HG02840 (cell line): ENCODE data around the gene HSD17B14.
"Not testable (repeated sequence)": the region's sequence is repeated elsewhere in the genome, so short reads cannot be mapped to it uniquely, and the experiment has no call there.

Experiments
- ATAC-seq: cut with Tn5 transposase; IDR thresholded peaks from one replicate; pipeline ENCODE4 v1.9.1; 2021; ENCODE audit warnings: mild to moderate bottlenecking, moderate library complexity, moderate number of reproducible peaks; ENCODE audit not compliant: unreplicated experiment, low FRiP score

HSD17B14 gene

DNA sequence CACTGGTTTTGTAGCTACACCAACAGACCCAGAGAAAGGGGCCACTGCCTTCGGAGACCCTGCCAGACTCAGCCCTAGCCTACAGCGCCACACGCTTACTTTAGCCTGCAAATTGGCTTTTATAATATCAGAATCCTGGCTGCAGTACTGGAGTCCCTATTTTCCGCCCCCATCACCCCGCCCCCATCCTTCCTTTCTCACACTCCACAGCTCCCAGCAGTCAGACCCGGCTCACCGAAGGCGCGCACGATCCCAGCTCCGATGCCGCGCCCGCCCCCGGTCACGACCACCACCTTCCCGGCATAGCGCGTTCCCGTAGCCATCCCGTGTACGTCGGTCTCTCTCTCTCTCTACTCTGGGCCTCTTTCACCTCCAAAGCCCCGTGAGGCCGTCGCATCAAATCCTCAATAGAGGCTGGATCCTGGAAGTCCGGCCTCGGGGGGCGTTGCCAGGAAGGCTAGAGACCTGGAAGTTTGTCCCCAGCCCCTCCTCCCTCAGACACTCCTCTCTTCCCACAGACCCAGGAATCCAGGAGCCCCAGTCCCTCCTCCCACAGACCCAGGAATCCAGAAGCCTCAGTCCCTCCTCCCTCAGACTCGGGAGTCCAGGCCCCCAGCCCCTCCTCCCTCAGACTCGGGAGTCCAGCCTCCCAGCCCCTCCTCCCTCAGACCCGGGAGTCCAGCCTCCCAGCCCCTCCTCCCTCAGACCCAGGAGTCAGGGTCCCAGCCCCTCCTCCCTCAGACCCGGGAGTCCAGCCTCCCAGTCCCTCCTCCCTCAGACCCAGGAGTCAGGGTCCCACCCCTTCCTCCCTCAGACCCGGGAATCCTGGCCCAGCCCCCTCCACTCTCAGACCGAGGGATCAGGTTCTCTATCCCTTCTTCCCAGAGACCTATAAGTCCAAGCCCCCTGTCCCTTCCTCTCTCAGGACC is at the start of gene HSD17B14:
Gene HSD17B14, minus strand, starts transcription at position 403 of the 929 bp plus-strand sequence. Its CDS starts 80 bp downstream, at position 323.
- no peak for ATAC-seq

- no peak for ATAC-seq
Observed at GRCh38 chr19:48883726-48884125, 47.4 kb upstream of the HSD17B14 start.

GRCh38 chr19:48881741-48882657 is 45.7 kb upstream of the HSD17B14 start:
- no peak for ATAC-seq

DNA sequence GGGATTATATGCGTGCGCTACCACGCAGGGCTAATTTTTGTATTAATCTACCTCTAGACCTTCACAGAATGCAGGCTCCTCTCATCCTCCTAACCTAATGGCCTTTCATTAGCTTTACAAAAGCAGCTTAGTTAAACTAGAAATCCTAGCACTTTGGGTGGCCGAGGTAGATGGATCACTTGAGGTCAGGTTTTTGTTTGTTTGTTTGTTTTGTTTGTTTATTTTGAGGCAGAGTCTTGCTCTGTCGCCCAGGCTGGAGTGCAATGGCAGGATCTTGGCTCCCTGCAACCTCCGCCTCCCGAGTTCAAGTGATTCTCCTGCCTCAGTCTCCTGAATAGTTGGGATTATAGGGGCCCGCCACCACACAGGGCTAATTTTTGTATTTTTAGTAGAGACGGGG is 43.4 kb upstream of the HSD17B14 start:
- ATAC-seq, result not testable (repeated sequence)

DNA sequence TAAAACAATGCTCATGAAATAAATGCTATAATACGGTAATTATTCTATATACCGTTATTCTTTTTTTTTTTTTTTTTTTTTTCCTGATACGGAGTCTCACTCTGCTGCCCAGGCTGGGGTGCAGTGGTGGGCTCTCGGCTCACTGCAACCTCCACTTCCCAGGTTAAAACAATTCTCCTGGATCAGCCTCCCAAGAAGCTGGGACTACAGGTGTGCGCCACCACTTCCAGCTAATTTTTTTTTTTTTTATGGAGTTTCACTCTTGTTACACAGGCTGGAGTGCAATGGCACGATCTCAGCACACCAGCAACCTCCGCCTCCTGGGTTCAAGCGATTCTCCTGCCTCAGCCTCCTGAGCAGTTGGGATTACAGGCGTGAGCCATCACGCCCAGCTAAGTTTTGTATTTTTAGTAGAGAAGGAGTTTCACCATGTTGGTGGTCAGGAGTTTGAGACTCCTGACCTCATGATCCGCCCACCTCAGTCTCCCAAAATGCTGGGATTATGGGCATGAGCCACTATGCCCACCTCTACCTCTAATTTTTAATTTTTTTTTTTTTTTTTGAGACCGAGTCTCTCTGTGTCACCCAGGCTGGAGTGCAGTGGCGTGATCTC is 42.8 kb upstream of the HSD17B14 start:
- no peak for ATAC-seq

GRCh38 chr19:48878196-48879024 is 42.1 kb upstream of the HSD17B14 start:
- ATAC-seq, result no peak

- ATAC-seq, result no peak
Observed at GRCh38 chr19:48877855-48878195, 41.5 kb upstream of the HSD17B14 start.

- not testable (repeated sequence) for ATAC-seq
Observed at GRCh38 chr19:48876043-48876981, 40.0 kb upstream of the HSD17B14 start.

GRCh38 chr19:48874303-48875135 is 38.2 kb upstream of the HSD17B14 start:
- ATAC-seq, result no peak

DNA sequence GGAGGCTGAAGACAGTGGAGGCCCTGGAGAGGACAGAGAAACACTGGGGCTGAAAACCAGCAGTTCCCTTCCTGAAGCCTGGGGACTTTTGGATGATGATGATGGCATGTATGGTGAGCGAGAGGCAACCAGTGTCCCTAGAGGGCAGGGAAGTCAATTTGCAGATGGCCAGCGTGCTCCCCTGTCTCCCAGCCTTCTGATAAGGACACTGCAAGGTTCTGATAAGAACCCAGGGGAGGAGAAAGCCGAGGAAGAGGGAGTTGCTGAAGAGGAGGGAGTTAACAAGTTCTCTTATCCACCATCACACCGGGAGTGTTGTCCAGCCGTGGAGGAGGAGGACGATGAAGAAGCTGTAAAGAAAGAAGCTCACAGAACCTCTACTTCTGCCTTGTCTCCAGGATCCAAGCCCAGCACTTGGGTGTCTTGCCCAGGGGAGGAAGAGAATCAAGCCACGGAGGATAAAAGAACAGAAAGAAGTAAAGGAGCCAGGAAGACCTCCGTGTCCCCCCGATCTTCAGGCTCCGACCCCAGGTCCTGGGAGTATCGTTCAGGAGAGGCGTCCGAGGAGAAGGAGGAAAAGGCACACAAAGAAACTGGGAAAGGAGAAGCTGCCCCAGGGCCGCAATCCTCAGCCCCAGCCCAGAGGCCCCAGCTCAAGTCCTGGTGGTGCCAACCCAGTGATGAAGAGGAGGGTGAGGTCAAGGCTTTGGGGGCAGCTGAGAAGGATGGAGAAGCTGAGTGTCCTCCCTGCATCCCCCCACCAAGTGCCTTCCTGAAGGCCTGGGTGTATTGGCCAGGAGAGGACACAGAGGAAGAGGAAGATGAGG is 37.4 kb upstream of the HSD17B14 start:
- no peak for ATAC-seq

DNA sequence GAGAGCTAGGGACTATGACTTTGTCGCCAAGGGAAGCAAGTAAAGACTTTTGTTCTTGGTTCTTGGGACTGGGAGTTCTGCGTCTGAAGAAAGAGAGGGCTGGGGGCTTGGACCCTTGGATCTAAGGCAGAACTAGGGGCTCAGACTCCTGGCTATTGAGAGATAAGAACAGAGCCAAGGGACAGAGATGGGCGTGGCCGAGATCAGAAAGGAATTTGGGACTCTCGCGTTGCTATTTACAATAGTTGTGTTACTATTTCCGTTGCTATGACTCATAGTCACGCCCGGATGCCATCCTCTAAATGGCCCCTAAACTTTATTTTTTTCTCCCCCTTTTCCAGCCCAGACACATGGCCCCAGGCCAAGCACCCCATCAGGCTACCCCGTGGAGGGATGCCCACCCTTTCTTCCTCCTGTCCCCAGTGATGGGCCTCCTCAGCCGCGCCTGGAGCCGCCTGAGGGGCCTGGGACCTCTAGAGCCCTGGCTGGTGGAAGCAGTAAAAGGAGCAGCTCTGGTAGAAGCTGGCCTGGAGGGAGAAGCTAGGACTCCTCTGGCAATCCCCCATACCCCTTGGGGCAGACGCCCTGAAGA is 36.7 kb upstream of the HSD17B14 start:
- ATAC-seq, result peak; percentile 24

DNA sequence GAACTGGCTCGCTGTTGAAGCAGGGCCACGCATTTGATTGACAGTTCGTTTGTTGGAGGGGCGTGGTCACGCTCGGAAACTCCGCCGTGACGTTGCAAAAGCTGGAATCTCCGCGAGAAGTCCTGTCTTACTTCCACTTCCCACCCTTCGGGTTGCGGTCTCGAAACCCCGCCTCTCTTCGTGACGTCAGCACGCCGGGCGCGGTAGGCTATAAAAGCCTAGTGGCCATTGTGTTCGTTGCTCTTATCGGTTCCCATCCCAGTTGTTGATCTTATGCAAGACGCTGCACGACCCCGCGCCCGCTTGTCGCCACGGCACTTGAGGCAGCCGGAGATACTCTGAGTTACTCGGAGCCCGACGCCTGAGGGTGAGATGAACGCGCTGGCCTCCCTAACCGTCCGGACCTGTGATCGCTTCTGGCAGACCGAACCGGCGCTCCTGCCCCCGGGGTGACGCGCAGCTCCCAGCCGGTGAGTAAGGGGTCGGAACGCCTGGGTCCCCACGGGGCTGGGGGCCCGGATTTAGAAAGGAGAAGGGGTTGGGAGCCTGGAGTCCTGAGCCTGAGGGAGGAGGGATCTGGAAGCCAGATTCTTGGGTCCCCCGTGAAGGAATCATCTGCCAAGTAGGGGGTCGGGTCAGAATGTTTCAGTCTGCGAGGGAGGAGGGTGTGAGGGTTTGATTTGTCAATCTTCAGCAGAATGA is 36.0 kb upstream of the HSD17B14 start, which contains the start of gene PPP1R15A:
Gene PPP1R15A, plus strand, starts transcription at position 240 of the 702 bp plus-strand sequence. CDS start 813 bp downstream, outside the sequence.
- peak; percentile 46 for ATAC-seq

- not testable (repeated sequence) for ATAC-seq
Observed at GRCh38 chr19:48871471-48872181, 35.3 kb upstream of the HSD17B14 start.

DNA sequence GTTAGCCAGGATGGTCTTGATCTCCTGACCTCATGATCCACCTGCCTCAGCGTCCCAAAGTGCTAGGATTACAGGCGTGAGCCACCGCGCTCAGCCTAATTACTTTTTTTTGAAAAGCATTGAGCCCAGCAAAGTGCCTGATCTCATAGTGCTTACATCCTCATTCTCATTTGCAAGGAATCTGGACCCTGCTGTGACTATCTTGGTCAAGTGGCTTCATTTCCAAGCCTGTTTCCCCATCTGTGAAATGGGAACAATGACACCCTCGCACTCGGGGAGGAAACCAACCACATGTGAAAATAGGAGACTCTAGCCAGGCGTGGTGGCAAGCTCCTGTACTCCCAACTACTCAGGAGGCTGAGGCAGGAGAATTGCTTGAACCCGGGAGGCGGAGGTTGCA is 33.8 kb upstream of the HSD17B14 start:
- ATAC-seq, result no peak

DNA sequence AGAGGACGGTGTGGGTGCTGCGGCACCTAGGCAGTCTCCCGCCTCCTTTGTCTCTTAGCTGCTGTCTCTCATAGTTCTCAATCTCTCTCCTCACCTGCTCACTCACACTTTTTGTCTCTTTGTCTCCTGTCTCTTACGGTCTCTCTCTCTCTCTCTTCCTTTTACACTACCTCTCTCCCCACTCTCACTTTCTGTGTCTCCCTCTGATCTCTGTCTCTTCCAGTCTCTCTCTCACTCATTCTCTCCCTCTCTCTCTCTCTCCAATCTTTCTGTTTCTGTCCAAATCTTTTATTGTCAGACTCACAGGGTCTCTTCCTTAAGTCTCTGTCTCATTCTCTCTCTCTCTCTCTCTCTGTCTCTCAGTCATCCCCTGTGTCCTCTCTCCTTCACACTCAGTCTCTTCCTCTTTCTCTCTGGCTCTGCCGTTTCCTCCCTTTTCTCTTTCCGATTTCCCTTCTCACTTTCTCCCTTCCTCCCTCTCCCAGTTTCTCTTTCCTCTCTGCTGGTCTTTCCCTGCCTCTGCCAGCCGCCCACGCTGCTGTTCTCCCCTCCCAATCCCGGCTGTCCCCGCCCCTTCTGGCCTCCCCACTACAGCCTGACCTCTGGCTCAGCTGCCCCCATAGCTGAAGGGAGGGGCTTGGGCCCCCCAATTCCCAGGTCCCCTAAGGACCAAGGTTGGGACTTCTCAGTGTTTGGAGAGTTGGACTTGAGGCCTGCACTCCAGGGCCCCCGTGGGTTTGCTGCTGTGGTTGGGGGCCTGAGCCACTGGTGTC is 32.0 kb upstream of the HSD17B14 start, which contains the start of gene PLEKHA4:
Gene PLEKHA4, minus strand, starts transcription at position 504 of the 773 bp plus-strand sequence. CDS start 997 bp downstream, outside the sequence.
- no peak for ATAC-seq
